Astrocyte of the spinal cord (primary cell): ENCODE results near the gene TSPAN4.

Experiments
- DNase-seq: peaks from one replicate; pipeline ENCODE4 v3.0.0; 2011; ENCODE audit warnings: low read depth, low spot score
- H3K4me3 ChIP-seq: 2 replicates; pipeline ENCODE4 v1.5.1; 2011; ENCODE audit warnings: low read depth, mild to moderate bottlenecking, low read length, moderate library complexity
- CTCF ChIP-seq: IDR thresholded peaks from 2 replicates; pipeline ENCODE4 v1.5.1; 2012; ENCODE audit warnings: low read depth, mild to moderate bottlenecking, low read length, inconsistent platforms
- in situ Hi-C: cut with HindIII; loops from 2 replicates; pipeline ENCODE4 v1.10.0; 2017; ENCODE audit warnings: low sequenced_read_pairs

The TSPAN4 gene

GRCh38 chr11:832529-833113, 10.0 kb upstream of the TSPAN4 start, which contains the start of gene CD151:
Gene CD151 (plus strand): TSS chr11:832952. CDS start chr11:836070, 3,118 bp downstream.
- peak; percentile 63 for DNase-seq
- in situ Hi-C loops = no loop called here

DNA sequence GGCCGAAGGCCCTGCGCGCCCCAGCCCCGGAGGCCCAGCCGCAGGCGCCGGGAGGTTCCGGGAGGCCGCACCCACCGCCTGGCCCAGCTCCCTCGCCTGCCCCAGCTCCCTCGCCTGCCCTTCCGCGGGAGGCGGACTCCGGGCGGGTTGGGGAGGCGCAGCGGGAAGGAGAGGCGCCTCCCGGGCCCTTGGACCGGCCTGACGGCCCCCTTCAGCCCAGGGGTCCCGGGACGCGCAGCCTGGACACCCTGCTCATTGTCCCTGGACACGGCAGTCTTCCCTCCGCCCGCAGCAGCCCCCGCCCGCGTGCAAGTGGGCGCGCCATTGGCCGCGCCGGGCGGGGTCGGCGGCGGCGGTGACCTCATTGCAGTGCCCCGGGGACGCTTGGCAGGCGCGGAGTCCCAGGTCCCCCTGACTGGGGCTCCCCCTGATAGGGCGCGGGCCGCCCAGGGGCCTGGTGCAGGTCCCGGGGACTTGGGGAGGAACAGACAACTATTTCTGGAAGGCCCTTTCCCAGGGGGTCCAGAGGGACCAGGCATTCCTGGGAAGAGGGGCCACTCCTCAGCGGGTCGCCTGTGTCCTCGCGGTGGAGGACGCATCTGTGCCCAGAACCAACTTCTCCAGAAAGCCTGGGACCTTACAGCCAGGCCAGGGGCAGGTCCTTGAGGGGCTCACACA, 9.4 kb upstream of the TSPAN4 start:
- in situ Hi-C loops = no loop called here
- DNase-seq = no peak
- peak overlapping the region; percentile 77 for H3K4me3 ChIP-seq
- TF ChIP-seq CTCF = no peak

More at GRCh38 chr11:832529-833113, 10.0 kb upstream of the TSPAN4 start, which contains the start of gene CD151:
- TF ChIP-seq CTCF = no peak
- H3K4me3 ChIP-seq = peak within 1 kb of the TSS; percentile 77

DNA sequence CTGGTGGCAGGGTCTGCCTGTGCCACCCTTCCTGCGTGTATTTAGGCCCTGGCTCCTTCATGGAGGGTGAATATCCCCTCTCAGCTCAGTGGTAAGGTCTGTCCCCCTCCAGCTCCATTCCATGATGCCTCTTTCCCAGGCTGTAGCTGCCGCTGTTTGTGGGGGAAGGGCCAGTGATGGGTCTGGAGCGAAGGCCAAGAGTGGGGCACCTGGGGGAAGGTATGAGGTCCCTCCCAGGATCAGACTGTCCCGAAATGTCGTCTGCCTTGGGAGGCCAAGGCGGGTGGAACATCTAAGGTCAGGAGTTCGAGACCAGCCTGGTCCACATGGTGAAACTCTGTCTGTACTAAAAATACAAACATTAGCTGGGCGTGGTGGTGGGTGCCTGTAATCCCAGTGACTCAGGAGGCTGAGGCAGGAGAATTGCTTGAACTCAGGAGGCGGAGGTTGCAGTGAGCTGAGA, 8.8 kb upstream of the TSPAN4 start:
- in situ Hi-C loops = no loop called here
- no peak for DNase-seq
- peak overlapping the region; percentile 77 for H3K4me3 ChIP-seq
- TF ChIP-seq CTCF = no peak

DNA sequence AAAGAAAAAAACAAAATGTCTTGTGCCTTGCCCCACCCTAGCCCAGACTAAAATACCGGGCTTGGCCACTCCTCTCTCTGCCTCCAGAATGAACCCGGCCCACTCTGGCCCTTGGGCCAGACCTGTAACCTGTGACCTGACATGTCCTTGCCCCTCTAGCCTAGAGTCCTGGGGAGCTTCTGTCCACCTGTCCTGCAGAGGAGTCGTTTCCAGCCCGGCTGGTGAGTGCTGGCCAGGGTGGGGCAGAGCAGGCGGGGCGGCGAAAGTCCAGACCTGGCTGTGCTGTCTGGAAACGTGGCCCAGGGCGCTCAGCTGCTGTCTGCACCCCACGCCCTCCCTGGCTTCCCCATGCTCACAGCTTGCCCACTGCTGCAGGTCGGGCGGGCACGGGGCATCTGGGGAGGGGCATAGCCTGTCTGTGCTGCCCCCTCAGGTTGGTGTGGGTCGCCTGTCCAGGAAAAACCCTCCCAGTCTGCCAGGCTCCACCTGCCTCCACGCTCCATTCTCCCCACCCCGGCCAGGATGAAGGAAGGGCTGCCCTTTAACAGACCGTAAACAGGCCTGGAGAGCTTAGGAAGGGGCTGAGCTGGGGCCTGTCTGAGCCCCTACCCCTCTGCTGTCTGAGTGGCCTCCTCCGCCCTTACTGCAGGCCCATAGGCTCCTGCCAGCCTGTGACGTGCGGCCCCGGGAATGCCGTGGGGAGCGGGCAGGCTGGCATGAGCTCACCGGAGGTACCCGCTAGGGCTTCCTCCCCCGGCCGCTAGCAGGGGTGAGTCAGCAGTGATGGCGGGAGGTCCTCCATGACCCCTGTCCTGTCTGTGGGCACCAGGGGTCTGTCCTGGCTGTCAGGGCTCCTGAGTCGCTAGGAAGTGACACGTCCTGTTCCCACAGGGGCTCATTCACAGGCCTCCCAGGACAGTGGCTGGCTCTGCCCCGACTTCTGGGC, 8.0 kb upstream of the TSPAN4 start:
- peak; percentile 69 for DNase-seq
- no peak for TF ChIP-seq CTCF
- peak overlapping the region; percentile 77 for H3K4me3 ChIP-seq
- in situ Hi-C loops = no loop called here

DNA sequence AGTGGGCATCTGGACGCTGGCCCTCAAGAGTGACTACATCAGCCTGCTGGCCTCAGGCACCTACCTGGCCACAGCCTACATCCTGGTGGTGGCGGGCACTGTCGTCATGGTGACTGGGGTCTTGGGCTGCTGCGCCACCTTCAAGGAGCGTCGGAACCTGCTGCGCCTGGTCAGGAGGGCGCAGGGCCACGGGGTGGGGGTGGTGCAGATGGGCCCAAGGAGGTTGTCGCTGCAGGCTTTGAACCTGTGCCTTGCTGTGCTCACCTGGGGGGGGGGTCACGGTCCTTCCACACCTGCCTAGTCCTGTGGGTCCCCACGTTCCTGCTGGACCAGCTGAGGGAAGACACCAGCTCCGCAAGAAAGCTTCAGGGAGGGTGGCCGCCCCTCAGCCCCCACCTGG, 6.4 kb upstream of the TSPAN4 start:
- no peak for DNase-seq
- no peak for TF ChIP-seq CTCF
- in situ Hi-C loops = no loop called here

GRCh38 chr11:836700-837099, 6.0 kb upstream of the TSPAN4 start:
- no peak overlapping the region for H3K4me3 ChIP-seq
- TF ChIP-seq CTCF = no peak
- in situ Hi-C loops = no loop called here
- DNase-seq = no peak

More for the DNA sequence above, 6.4 kb upstream of the TSPAN4 start:
- no peak overlapping the region for H3K4me3 ChIP-seq
